GM12873 (cell line): ENCODE data around the gene SMARCC1.

ENCODE experiments used
- TF ChIP-seq, protein P1 (sequence below): IDR thresholded peaks from 2 replicates; pipeline ENCODE4 v1.5.1; 2012; ENCODE audit warnings: low read depth, mild to moderate bottlenecking, moderate library complexity, low read length, control low read depth; ENCODE audit not compliant: insufficient read depth; ENCODE audit errors: missing control alignments

The SMARCC1 gene

DNA sequence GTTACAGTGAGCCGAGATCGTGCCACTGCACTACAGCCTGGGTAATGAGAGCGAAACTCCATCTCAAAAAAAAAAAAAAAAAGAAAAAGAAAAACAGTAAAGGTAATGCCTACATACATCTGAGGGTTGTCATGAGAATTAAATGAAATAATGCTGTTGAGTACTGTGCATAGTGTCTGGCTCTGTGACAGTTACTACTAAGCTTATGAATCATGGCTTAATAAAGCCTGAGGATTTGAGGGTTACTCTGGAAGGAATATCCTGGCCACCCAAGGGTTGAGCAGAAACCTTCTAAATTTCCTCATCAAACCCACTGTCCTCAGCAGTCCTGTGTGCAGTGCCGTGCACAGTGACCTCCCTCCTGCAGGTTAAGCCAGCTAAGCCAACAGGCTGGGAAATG, 241.4 kb downstream of the SMARCC1 start:
- TF ChIP-seq, protein P1, sequence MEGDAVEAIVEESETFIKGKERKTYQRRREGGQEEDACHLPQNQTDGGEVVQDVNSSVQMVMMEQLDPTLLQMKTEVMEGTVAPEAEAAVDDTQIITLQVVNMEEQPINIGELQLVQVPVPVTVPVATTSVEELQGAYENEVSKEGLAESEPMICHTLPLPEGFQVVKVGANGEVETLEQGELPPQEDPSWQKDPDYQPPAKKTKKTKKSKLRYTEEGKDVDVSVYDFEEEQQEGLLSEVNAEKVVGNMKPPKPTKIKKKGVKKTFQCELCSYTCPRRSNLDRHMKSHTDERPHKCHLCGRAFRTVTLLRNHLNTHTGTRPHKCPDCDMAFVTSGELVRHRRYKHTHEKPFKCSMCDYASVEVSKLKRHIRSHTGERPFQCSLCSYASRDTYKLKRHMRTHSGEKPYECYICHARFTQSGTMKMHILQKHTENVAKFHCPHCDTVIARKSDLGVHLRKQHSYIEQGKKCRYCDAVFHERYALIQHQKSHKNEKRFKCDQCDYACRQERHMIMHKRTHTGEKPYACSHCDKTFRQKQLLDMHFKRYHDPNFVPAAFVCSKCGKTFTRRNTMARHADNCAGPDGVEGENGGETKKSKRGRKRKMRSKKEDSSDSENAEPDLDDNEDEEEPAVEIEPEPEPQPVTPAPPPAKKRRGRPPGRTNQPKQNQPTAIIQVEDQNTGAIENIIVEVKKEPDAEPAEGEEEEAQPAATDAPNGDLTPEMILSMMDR = no peak

DNA sequence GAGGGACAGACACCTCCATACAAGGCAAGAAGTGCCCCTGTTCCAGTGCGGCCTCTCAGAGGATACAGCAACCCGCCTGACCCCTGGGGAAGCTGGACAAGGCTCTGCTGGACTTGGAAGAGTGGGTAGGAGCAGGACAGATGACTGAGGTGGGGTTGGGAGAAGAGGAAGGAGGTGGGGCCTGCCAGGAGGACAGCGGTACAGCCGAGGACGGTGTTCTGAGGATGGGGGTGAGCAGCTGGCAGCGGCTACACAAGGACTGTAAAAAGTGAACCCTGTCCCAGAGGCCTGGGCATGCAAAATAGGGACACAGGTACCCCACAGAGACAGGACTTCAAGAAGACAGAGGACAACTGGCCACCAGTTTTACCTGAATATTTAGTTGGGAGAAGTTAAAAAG, 244.7 kb downstream of the SMARCC1 start:
- TF ChIP-seq, protein P1 = no peak

DNA sequence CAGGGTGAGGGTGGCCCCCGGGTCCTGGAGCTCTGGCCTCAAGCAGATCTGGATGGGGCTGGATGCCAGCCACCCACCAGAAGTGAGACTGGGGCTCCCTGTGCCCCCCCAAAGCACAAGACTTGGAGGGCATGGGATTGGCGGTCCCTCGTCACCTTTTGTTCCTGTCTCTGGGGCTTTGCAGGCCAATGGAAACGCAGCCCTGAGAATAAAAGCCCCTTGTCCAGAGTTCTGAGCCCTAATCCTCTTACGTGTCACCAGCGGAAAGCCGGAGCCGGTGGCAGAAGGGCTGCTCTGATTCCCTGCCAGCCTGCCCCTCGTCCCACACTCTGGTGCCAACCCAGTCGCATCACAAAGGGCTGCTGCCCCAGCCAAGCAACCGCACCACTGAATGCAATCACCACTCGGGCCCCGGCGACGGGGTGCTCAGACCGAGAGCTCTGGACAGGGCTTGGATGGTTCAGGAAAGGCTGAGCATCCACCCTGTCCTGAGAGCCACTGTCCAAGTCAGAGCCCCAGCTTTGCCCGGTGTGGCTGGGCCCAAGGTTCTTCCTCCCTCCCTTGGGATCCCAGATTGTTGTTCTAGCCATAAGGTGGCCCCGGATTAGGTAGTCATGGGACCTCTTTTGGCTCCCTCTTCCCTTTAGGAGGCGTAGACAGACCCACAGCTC, 245.3 kb downstream of the SMARCC1 start:
- TF ChIP-seq, protein P1 = no peak
